Epithelial cell of esophagus (primary cell): Measurements from ENCODE around the gene CDR2.
A peak's percentile ranks its signal among the peaks of the same experiment; 100 is the strongest.

ENCODE experiments used
- DNase-seq: peaks from one replicate; pipeline ENCODE4 v3.0.0; 2010; ENCODE audit warnings: low read depth
- H3K4me3 ChIP-seq: 2 replicates; pipeline ENCODE4 v1.5.1; 2011; ENCODE audit warnings: mild to moderate bottlenecking, low read length, control low read depth
- TF ChIP-seq, protein P1 (sequence below): IDR thresholded peaks from 2 replicates; pipeline ENCODE4 v1.5.1; 2011; ENCODE audit warnings: low read depth, mild to moderate bottlenecking, low read length, control low read depth, inconsistent platforms; ENCODE audit not compliant: insufficient read depth; ENCODE audit errors: missing control alignments

Gene CDR2

DNA sequence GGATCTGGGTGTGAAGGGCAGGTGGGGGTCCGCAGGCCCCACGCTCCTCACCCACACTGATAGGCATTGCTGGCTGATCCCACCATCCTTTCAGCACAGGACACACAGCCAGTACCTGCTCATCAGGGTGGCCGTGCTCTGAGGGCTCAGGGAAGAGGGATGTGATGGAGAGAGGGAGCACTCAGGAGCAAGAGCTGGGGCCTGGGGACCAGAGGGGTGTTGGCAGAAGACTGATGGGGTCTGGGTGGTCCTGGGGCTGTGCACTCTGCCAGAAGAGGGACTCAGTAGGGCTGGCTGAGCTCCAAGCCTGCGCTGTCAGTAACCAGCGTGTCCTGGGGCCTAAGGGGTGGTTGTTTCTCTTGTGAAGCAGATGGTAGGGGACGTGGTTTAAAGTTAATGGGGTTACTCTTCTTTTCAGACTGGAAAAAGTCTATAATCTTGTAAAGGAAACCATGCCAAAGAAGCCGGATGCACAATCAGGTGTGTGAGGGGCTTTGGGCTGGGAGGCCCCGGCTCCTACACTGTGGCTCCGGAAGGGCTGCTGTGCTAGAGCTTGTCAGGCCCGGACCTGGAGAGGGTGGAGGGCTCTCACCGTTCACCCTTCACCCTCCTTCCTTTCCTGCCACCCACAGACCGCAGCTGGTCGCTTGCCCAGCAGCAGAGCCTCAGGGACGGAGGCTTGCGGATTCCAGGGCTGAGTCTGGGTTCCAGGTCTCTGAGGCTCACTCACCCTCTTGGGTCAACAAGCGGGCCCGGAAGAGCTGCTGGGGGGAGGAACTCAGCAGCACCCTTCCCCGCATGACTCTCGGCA lies 49.4 kb downstream of the CDR2 start:
- no peak overlapping the region for H3K4me3 ChIP-seq
- DNase-seq: no peak
- TF ChIP-seq, protein P1, sequence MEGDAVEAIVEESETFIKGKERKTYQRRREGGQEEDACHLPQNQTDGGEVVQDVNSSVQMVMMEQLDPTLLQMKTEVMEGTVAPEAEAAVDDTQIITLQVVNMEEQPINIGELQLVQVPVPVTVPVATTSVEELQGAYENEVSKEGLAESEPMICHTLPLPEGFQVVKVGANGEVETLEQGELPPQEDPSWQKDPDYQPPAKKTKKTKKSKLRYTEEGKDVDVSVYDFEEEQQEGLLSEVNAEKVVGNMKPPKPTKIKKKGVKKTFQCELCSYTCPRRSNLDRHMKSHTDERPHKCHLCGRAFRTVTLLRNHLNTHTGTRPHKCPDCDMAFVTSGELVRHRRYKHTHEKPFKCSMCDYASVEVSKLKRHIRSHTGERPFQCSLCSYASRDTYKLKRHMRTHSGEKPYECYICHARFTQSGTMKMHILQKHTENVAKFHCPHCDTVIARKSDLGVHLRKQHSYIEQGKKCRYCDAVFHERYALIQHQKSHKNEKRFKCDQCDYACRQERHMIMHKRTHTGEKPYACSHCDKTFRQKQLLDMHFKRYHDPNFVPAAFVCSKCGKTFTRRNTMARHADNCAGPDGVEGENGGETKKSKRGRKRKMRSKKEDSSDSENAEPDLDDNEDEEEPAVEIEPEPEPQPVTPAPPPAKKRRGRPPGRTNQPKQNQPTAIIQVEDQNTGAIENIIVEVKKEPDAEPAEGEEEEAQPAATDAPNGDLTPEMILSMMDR: no peak

DNA sequence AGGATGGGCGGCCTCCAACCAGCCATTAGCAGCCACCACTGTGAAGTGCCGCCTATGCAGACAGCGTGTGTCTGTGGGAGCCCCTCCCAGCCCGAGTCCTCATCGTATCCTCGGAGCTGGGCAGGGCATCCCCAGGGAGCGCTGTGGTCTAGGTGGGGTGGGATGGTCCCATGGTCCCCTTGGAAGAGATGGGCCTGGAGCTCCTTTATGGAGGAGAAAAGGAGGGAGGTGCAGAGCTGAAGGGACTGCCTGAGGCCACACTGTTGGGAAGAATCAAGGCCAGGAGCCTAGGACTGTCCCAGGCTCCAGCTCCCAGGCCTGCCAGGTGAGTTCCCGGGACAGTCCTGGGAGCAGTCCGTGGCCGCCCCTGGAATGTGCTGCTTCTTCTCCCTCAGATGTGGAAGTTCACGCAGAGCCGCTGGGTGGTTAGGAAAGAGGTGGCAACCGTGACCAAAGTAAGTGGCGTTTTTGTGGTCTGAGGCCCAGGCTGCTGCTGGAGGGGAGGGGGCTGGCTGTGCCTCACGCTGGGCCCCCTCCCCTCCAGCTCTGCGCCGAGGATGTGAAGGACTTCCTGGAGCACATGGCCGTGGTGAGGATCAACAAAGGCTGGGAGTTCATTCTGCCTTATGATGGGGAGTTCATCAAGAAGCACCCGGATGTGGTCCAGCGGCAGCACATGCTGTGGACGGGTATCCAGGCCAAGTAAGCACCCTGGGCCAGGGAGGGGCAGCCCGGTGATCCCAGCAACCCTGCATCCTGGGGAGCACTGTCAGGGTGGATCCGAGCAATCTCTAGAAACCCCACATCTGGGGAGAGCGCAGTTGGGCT lies 50.2 kb downstream of the CDR2 start:
- no peak overlapping the region for H3K4me3 ChIP-seq
- no peak for DNase-seq
- TF ChIP-seq, protein P1: no peak

DNA sequence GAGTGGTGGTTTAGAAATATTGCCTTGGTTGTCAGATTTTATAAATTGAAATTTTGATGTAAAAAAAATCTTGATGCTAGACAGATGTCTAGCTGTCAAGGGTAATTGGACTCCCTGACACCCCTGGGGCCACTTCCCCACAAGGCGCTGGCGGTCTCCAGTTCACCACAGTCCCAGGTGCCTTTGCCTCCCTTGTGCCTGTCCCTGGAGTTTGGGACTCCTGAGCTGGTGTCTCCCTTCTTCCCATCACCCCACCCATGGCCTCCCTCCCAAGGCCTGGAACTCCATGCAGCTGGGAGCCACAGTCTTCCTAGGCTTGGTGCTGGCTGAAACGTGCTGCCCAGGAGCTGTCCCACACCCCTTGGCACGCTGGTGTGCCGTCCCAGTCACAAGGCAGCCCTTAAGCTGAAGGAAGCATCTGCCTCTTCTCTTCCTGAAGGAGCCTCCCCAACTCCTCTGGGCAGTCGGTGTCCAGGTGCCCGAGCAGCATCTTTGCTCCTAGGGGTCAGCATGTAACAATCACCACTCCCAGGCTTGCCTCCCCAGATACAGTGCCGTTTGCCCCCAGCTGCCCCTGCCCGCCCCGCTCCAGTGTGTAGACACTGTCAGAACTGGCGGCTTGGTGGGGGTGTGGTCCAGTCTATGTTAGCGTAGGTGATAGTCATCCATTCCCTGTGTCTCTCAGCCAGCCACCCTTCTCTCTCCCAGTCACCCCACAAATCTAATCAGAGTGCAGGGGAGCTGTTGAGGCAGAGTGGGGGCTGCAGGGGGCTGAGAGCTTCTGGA lies 51.1 kb downstream of the CDR2 start:
- TF ChIP-seq, protein P1: no peak
- DNase-seq: no peak
- no peak overlapping the region for H3K4me3 ChIP-seq

DNA sequence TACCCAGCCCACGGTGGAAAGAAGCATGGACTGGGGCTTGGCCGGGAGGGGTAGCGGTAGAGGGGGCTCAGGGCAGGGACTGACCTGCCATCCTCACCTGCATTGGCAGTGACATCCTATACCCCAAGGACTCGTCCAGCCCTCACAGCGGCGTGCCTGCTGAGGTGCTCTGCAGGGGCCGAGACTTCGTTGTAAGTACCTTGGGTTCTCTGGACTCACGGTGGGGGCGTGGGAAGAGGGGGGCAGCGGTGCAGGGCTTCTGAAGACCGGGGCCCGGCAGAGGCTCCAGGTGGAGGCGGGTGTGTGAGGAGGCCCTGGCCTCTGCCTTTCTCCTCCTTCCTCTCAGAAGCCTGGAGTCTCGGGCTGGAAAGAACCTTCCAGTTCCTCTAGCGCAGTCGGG lies 51.7 kb downstream of the CDR2 start:
- DNase-seq: no peak
- TF ChIP-seq, protein P1: no peak
- no peak overlapping the region for H3K4me3 ChIP-seq

DNA sequence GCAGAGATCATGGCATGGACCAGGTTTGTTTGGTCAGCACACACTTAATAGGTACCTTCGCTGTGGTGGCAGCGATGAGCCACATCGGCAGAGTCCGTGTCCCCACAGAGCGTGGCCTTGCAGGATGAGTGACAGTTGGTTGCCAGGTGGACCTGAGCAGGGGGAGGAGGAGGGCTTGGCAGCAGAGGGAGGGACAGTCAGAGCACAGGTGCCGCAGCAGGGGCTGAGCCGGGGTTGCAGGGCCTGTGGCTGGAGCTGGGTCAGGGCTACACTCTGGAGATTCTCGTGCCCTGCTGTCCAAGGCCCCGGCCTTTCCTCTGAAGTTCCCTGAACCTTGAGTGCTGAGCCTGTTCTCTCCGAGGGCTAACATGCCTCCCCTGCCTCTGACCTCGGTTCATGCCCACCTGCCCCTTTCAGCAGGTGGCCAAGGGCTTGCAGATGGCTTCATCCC lies 52.4 kb downstream of the CDR2 start:
- TF ChIP-seq, protein P1: no peak
- H3K4me3 ChIP-seq: no peak overlapping the region
- no peak for DNase-seq

DNA sequence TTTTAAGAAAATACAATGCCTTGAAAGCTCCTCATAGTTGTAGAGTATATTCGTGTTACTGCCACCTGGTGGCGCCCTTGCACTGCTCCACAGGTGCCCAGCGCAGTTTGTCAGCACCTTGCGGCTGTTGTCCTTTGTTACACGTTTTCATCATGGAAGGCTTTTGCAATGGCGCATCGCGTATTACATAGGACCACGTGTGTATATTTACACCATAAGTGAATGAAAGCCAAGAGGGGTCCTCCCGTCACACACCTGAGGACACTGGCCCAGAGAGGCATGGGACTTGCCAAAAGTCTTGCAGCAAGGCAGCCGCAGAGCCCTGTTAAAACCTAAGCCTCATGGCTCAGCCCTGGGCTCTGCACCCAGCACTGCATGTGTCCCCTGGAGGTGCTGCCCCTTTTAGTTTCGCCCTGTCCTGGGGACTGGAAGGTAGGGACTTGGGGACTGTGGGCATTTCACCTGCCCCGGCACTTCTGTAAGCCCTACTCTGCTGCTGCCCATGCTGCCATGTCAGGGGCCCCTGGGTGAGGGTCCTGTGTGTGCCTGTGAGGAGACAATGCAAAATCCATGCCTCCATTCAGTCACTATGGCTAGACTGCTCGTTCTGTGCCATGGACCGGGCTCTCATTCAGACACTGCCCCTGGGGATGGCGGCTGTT lies 52.9 kb downstream of the CDR2 start:
- peak; percentile 85 for DNase-seq
- TF ChIP-seq, protein P1: peak; percentile 92
- no peak overlapping the region for H3K4me3 ChIP-seq
